Measurements from ENCODE around the gene AP3S2. TPM values are rescaled to one million over a fixed set of nuclear protein-coding genes. Genes with fewer than 3 reads are reported as not detected.
"Not testable (repeated sequence)": the region's sequence is repeated elsewhere in the genome, so short reads cannot be mapped to it uniquely, and the experiment has no call there.

The AP3S2 gene
- total RNA-seq, 1 donor from 2014 or later: 28.5 TPM

DNA sequence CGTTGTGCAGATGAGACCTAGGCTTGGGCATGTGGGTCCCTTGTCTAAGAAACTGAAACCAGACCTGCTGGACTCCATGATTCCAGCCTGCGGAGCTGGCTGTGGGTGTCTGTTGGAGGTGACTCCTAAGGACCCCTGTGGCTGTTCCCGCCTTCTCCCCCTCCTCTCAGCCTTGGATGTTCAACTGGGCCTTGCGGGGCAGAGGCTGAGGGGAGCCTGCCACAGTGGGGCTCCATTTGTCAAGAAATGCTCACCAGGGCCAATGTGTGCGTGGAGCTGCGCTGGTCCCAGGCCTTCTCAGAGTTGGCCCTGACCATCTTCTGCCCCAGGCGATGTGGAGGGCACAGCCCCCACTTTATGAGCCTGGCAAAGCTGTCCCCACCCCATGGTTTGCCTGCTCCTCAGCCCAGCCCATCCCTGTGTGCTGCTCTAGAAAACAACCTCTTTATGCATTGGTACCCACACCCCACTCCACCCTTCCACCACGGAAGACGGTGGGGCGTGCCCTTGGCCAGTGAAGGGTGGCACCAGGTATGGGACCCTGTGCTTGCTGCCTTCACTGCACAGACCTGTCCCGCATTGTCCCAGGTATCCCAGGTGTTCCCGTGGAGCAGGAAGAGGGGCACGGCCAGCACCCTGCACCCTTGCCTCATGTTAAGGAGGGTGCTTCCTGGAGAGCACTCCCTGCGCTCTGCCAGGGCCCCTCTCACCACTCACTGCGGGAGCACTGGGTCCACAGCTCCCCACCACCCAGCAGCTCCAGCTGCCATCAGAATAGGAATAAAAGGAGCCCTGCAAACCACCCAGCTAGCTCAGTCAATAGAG, 109.7 kb downstream of the AP3S2 start:
- intact Hi-C loops (cut with micrococcal nuclease): no loop called here

DNA sequence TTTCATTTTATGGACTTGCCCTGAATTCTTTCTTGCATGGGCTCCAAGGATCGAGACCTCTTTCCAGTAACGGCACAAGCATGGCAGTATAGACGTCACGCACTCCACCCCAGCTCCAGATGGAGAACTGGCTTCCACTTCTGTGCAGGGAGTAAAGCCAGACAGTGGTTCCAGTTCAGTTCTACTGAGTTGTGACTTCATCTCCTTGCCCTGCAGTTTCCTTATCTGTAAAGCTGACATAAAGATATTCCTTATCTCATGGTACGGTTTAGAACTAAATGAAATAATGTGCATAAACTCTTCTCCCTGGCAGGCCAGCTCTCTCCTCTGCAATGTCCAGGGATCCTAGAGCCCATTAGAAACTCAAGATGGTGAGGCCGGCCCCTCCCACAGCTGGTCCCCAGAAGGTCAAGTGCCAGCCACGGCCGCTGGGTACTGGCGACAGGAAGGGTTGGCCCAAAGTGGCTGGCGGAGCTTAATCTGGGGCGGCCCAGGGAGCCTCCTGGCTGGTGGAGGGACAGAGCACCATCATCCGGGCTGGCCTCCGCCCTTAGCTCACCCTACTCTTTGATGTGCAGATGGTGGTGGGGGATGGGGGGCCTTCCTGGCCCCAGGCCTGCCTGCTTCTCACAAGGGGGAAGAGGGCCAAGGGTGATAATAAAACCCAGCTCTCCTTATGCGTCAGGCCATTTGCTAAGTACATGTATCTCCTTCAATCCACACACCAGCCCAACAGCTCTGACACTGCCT, 110.5 kb downstream of the AP3S2 start:
- intact Hi-C loops (cut with micrococcal nuclease): no loop called here

DNA sequence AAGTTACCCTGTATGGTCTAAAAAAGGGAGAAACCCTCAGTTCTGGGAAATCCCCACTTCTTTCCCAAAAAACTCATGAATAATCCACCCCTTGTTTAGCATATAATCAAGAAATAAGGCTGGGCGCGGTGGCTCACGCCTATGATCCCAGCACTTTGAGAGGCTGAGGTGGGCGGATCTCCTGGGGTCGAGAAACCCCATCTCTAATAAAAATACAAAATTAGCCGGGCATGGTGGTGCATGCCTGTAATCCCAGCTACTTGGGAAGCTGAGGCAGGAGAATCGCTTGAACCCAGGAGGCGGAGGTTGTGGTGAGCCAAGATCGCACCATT, 111.2 kb downstream of the AP3S2 start:
- intact Hi-C loops (cut with micrococcal nuclease): not testable (repeated sequence)

DNA sequence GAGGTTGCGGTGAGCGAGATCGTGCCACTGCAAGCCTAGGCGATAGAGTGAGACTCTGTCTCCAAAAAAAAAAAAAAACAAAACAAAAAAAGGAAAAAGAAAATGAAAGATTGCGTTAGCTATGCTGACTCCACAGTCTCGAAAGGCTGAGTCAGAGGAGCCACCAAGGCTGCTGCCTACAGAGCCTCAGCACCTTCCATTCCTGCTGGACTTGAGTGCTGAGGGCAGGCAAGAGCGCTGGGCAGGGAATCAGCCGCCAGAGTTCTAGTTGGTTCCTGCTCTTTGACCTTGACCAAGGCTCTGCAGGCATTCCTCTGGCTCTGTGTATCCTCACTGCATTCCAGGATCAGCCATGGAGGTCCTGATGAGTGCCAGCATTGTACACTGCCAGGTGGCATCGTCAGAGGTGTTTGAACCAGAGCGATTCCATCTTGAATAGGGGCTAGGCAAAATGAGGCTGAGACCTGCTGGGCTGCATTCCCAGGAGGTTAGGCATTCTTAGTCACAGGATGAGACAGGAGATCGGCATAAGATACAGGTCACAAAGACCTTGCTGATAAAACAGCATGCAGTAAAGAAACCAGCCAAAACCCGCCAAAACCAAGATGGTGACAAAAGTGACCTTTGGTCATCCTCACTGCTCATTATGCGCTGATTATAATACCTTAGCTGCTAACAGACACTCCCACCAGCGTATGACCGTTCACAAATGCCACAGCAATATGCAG, 111.7 kb downstream of the AP3S2 start:
- intact Hi-C loops (cut with micrococcal nuclease): no loop called here

DNA sequence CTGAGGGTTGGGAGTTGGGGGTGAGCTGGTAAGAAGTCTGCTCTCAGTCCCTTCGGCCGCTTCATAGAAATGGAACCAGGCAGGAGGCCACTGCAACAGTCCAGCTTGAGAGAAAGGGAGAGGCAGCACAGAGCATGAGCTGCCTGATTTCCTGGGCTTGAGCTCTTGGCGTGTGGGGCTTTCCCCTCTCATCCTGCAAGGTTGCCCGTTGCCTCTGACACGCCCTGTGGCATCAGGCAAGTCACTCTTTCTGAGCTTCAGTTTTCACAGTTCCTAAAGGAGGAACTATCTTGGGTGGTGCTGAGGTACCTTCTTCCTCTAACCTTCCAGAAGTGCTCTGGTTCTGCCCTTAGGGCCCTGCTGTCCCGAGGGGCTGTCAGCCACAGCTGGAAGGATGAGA, 112.7 kb downstream of the AP3S2 start:
- intact Hi-C loops (cut with micrococcal nuclease): no loop called here

DNA sequence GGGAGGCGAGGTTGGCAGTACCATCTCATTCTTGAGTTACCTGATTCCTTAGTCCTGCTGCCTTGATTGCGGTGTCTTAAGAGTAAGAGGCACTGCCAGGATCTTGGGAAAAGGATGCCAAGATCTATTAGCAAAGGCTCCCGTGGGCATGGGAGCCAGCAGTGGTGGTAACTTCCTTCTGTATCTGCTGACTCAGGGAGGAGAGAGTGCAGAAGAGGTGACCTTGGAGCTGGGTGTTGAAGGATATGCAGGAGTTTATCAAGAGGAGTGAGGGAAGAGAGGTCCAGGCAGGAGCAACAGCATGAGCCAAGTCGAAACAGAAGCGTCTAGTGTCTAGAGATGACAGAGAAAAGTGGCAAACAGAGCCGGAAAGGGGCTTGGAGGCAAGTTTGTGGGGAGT, 113.2 kb downstream of the AP3S2 start:
- intact Hi-C loops (cut with micrococcal nuclease): no loop called here

Other genes with a start within 250 kb of the AP3S2 start
- 0.44 and 0.71 TPM in 2 replicates for gene KIF7, start 238.5 kb downstream of the AP3S2 start, total RNA-seq
- not detected in 2 replicates for gene PLIN1, start 214.6 kb downstream of the AP3S2 start, total RNA-seq
- gene PEX11A, start 203.2 kb downstream of the AP3S2 start, total RNA-seq: 1.7 and 2.0 TPM in 2 replicates
- gene WDR93, start 203.2 kb downstream of the AP3S2 start, total RNA-seq: not detected in 2 replicates
- gene MESP1, start 142.7 kb downstream of the AP3S2 start, total RNA-seq: 0.85 and 1.3 TPM in 2 replicates
- not detected in 2 replicates for gene MESP2, start 117.7 kb downstream of the AP3S2 start, total RNA-seq
- gene ANPEP, start 79.1 kb downstream of the AP3S2 start, total RNA-seq: 2.7 and 3.3 TPM in 2 replicates
- gene ARPIN, start 19.0 kb upstream of the AP3S2 start, total RNA-seq: not detected in 2 replicates
- 29.2 and 31.6 TPM in 2 replicates for gene ZNF710, start 107.3 kb upstream of the AP3S2 start, total RNA-seq
- 196 TPM in 2 replicates for gene IDH2, start 208.5 kb upstream of the AP3S2 start, total RNA-seq